ENCODE data around the gene FNDC3B.
"Not testable (repeated sequence)": the region's sequence is repeated elsewhere in the genome, so short reads cannot be mapped to it uniquely, and the experiment has no call there.

The FNDC3B gene

GRCh38 chr3:172093581-172094443 lies 54.4 kb downstream of the FNDC3B start:
- DNase-seq (ENCODE audit: low read depth in 2 of 2): not testable (repeated sequence)

GRCh38 chr3:172094621-172095557 lies 55.5 kb downstream of the FNDC3B start:
- no peak for DNase-seq (ENCODE audit: low read depth in 2 of 2)

- no peak for DNase-seq (ENCODE audit: low read depth in 2 of 2)
These were observed 57.6 kb downstream of the FNDC3B start for GRCh38 chr3:172096881-172097420.

- no peak for DNase-seq (ENCODE audit: low read depth in 2 of 2)
These were observed 58.2 kb downstream of the FNDC3B start for GRCh38 chr3:172097585-172097984.

GRCh38 chr3:172098698-172099494 lies 59.5 kb downstream of the FNDC3B start:
- no peak for DNase-seq (ENCODE audit: low read depth in 2 of 2)

- DNase-seq (ENCODE audit: low read depth in 2 of 2): no peak
These were observed 60.1 kb downstream of the FNDC3B start for GRCh38 chr3:172099495-172099808.

GRCh38 chr3:172100482-172100881 lies 61.1 kb downstream of the FNDC3B start:
- DNase-seq (ENCODE audit: low read depth in 2 of 2): no peak

GRCh38 chr3:172101107-172101506 lies 61.7 kb downstream of the FNDC3B start:
- DNase-seq (ENCODE audit: low read depth in 2 of 2): no peak

- no peak for DNase-seq (ENCODE audit: low read depth in 2 of 2)
These were observed 62.9 kb downstream of the FNDC3B start for GRCh38 chr3:172102123-172102882.

- DNase-seq (ENCODE audit: low read depth in 2 of 2): no peak
These were observed 63.5 kb downstream of the FNDC3B start for GRCh38 chr3:172102883-172103310.

GRCh38 chr3:172103724-172104123 lies 64.3 kb downstream of the FNDC3B start:
- DNase-seq (ENCODE audit: low read depth in 2 of 2): no peak

GRCh38 chr3:172104471-172105072 lies 65.2 kb downstream of the FNDC3B start:
- DNase-seq (ENCODE audit: low read depth in 2 of 2): no peak

GRCh38 chr3:172106037-172106954 lies 66.9 kb downstream of the FNDC3B start:
- no peak for DNase-seq (ENCODE audit: low read depth in 2 of 2)

- peak in 1 of 2 donors; percentile 39 for DNase-seq (ENCODE audit: low read depth in 2 of 2)
These were observed 67.6 kb downstream of the FNDC3B start for GRCh38 chr3:172106989-172107388.

- DNase-seq (ENCODE audit: low read depth in 2 of 2): no peak
These were observed 68.0 kb downstream of the FNDC3B start for GRCh38 chr3:172107403-172107802.

GRCh38 chr3:172110127-172110779 lies 70.9 kb downstream of the FNDC3B start:
- no peak for DNase-seq (ENCODE audit: low read depth in 2 of 2)

GRCh38 chr3:172111163-172111562 lies 71.8 kb downstream of the FNDC3B start:
- no peak for DNase-seq (ENCODE audit: low read depth in 2 of 2)

GRCh38 chr3:172112078-172112733 lies 72.8 kb downstream of the FNDC3B start:
- DNase-seq (ENCODE audit: low read depth in 2 of 2): no peak

All from stimulated activated CD8-positive, alpha-beta memory T cell treated with anti-CD3 and anti-CD28 coated beads, Interleukin-2, amount 100 ng/mL, for 1 hour (primary cell).